NCI-H345 treated with DMSO at 0.1 percent for 48 hours (cell line): ENCODE results near the gene PIGO.

Experiments
- DNase-seq: peaks from one replicate; lab custom pipeline; 2025; ENCODE audit not compliant: unreplicated experiment; lab: John Stamatoyannopoulos, UW

Gene PIGO

DNA sequence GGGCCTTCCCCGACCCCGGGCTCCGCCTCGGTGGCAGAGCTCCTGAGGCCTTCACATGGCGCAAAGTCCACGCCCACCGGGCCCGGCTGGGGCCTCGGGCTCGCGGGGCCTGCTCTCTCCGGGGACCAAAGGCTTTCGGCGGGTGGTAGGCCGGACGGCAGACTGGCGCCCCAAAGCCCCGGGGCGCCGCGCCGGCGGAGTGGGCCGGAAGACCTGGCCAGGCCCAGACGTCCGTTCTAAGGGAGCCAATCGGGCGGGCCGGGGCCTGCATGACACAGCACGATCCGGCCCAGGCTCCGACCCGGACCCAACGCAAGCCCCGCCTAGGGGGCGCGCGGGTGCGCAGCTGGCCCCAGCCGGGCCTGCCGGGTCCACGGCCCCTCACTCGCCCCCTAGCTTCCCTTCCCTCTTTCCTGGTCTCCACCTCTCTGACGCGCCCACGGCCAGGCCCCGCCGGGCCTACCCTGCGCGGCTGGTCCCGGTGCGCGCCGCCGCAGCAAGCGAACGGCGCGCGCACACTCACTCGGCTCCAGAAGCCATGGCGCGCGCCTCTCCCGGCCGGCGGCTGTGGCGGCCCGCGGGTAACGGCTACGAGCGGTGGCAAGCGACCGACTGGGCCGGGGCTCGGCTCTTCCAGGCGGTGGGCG is 24.5 kb downstream of the PIGO start:
- DNase-seq = peak; percentile 56

DNA sequence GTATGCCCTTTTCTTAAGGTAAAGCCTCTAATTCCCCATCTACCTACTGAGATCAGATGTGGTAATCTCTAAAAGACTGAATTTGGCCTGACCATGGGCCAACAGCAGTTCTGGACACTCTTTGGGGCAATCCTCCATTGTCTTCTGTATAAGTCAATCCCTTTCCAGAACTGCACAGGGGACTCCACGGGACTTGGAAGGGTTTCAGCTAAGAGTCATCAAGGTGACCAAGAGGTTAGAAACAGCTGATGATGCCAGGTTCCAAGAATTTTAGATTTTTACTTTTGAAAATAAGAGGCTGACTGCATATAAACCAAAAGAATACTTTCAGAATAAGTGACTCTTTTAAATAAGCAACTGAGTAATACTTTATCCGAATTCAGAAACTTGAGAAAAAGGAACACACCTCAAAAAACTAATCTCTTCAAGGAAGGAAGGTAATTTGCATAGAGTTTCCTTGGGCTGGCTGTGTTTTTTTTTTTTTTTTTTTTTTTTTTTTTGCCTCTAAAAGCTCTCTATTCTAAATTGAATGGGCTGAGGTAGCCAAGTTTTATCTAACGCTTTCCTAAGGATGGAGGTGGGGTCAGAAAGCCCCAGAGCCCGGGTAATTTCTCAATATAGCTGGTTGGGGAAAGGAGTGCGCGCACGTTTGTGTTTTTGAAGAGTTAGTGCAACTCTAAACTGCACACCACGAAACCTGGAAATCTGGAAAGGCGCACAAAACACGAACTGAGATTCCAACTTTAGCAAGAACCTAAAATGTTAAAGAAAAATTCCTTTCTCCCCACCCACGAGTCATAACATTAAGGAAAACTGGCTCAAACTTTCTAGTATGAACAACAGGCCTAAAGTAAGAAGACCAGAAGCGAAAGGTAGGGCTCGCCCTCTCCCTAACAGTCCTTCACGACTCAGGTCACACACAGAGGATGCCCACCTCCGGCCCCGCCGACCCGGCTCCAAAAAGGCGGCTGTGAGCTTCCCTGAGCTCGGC is 25.3 kb downstream of the PIGO start:
- no peak for DNase-seq

DNA sequence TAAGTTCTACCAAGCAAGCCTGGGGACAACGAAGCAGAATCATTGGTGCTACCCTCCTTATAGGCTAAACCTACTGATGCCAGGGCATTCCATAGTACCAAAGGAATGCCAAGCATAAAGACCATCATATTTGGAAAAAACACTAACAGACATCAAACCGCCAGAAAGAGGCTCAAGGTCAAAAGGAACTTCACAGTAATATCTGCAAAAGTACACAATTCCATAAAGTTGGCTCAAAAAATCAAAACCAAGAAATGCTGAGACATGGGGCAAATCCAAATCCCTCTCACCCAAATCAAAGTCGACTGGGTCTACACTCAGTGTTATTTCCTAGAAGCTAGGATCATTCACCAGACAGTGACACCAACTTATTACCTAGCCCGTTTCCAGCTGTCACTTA is 27.4 kb downstream of the PIGO start:
- DNase-seq = no peak

DNA sequence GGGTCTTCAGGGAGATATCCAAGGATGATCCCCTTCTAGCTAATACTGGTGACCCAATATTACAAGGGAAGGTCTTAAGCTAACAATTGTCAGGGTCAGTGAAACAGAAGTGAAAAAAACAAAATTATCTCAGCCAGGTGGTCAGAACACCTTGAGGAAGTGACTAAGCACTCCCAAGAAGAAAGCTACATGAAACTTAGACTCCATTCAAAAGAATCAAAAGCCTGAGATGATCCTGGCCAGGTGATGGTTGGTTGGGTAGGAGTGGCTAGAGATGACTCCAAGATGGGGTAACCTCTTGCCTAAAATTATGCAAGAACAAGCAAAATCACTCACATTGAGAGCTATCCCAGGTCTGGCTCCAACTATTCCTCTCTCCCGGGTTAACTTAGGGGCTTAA is 29.3 kb downstream of the PIGO start:
- DNase-seq = no peak

DNA sequence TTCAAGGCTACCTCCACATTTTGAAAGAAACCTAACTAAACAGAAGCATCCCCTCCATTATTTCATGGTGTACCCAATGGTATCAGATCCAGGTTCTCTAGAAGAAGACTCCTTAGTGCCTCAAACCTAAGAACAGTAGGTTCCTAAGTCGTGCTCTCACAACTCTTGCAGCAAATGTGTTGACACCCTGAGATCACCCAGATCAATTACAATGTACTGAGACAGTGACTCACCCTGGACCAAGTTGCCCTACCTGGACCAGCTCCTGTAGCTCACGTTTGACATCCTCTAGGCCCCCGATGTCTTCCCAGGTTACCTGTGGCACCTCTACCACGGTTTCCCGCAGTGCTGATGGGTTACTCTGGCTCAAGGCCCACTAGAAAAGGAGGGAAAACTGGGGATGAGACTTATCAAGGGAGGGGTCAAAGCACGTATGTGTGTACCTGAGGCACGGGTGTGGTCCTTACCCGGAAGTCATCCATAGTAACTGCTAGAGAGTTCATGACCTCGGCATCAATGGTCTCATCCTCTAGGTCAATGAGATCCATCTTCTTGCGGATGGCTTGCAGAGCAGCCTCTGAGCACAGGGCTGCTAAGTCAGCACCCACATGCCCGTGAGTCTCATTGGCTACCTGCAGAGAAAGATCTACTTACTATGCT is 35.7 kb downstream of the PIGO start:
- DNase-seq = no peak

DNA sequence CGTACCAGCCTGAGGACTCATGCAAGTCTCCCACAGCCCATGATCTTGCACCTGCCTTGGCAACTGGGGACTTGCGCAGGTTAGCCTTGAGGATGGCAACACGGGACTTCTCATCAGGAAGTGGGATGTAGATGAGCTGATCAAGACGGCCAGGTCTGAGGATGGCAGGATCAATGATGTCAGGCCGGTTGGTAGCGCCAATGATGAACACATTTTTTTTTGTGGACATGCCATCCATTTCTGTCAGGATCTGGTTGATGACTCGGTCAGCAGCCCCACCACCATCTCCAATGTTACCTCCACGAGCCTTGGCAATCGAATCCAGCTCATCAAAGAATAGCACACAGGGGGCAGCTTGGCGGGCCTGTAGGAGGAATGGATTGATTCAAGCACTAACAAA is 37.0 kb downstream of the PIGO start:
- no peak for DNase-seq

DNA sequence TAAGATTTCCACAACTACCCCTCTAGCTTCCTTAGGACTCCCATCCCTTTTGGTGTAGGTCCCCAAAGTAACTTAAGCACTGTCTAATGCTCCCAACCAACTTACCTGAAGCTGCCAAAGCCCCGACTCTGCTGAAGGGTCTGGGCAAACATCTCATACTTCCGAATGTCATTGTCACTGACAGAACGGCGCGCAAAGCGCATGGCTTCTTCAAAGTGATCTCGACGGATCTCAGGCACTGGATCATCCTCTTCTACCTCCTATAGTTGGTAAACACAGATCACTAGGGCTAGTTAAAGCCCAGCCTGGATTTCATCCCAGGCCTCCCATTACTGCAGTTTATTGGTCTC is 39.1 kb downstream of the PIGO start:
- DNase-seq = no peak

DNA sequence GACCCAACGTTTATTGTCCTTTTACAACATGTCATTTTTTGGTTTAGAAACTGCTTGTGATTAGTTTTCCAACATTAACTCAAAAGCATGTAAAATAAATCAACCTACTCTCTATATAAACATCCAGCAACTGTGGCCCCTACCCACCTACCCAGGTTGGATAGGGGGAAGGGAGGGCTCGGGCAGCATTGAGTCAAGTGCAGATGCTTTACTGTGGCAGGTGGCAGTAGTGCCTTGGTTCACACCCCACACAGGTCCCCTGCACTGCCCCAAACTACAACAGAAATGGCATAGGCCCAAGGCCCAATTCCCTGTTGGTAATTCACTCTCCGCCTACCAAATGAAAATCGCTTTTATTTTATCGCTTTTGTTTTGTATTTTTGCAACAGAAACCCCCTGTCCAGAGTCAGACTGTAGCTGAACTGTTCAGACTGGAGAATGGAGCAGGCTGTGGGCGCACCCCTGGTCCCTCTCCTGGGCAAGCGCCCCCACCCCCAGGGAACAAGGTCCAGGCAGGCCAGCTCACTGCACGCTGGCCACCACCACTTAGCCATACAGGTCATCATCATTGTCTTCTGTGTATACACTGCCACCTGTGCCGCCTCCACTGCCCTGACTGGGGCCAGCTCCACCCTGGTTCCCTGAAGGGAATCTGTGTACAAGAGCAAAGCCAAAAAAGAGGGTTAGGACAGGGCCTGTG is 39.7 kb downstream of the PIGO start:
- no peak for DNase-seq

DNA sequence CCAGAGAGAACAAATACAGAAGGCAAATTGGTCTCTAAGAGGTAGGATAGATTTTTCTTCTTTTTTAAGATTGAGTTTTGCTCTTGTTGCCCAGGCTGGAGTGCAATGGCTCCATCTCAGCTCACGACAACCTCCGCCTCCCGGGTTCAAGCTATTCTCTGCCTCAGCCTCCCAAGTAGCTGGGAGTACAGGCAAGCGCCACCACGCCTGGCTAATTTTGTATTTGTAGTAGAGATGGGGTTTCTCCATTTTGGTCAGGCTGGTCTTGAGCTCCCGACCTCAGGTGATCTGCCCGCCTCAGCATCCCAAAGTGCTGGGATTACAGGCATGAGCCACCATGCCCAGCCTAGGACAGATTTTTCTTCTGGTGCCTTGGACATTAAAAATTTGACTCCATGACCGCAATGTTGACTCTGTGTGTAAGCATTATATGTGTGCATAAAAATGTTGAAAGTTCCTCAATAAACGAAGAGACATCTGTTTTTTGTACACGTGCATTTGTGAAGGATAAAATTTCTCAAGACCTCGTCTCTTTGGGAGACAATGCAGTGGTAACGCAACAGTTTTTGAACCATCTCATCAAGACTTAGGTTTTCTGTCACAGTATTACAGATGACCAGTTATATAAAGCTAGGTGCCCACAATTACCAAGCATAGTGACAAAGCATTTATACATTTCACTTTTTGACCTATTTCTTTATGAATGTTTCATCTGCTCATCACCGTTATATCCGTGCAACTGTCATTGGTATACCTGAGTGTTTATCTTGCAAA is 41.3 kb downstream of the PIGO start:
- DNase-seq = no peak

DNA sequence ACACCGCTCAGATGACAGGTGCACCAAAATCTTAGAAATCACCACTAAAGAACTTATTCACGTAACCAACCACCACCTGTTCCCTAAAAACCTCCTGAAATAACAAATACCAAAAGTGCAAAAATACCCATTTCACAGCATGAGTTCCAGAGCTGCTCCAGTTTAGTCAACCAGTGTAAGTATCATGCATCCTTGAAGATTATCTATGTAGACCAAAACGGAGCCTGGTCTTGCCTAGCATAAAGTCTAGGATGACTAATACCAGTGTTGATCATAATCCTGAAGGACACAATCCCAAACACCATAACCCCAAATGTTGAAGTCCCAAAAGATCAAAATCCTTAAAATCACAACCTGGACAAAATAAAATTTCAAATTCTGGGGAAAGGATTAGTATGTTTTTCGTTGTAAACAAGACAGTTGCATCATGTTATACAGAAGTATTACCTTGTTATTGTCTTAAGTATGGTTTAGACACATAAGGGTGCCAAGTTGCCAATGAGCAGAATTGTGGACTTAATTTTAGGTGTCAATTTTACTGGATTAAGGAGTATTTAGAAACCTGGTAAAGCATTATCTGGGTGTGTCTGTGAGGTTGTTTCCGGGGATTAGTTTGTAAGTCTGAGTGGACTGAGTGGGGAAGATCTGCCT is 42.1 kb downstream of the PIGO start:
- DNase-seq = no peak

DNA sequence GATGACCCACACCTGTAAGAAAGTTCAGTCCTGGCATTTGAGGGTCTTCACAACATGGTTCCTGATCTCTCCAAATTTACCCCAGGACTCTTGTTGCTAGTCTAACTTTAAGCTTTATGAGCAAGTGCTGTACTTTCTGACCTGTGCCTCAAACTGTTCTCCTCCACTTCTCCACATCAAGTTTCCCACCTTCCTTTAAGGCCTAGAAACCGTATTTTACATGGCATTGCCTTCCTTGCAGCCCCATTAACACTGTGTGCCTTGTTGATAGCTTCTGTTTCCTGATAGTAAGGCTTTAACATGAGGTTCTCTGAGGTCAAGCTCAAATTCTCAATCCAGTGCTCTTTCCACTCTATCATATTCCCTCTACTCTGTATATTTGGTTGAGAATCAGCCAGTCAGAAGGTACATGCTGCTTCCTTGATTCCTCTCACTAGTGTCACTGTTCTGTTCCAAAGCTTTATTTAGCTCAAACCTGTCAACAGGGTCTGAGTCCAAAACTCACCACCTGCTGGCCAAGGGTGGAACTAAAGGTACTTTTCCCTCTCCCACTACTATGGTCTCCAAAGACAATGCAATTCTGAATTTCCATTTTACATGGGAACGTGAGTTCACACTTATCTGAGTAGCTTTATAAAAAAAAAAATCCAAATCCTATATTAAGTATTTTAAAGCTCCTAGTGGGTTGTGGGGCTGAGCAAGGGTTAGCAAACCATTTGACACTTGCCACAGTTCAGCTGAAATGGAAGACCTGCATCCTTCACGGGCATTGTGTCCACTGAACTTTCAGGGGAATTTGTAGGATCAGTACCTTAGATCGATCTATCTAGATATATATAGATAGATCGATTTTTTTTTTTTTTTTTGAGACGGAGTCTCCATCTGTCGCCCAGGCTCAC is 45.1 kb downstream of the PIGO start:
- DNase-seq = no peak

DNA sequence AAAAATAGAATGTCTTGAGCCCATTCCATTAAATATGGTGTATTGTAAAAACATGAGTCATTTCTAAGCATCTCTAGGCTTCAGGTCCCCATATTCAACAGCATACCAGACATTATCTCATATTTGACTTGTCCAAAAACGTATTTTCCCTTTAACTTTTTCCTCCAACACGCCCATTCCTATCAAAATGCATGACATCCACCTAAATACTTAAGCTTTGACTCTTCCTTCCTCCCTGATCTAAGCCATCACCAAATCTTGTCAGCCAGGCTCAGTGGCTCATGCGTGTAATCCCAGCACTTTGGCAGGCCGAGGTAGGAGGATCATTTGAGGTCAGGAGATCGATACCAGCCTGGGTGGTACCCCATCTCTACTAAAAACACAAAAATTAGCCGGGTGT is 47.9 kb downstream of the PIGO start:
- DNase-seq = no peak

DNA sequence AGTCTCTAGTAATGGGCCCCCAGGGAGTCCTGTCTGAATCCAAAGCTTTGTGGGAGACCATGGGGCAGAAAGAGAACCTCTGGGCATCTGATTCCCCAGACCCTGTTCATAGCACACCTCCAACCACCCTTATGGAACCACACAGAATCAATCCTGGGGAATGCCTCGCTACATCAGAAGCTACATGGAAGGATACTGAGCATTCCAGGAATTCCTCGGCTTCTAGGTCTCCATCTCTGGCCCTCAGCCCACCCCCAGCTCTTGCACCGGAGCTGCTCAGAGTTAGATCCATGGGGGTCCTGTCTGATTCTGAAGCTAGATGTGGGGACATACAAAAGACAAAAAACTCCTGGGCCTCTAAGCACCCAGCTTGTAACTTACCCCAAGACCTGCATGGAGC is 52.3 kb downstream of the PIGO start:
- DNase-seq = no peak

DNA sequence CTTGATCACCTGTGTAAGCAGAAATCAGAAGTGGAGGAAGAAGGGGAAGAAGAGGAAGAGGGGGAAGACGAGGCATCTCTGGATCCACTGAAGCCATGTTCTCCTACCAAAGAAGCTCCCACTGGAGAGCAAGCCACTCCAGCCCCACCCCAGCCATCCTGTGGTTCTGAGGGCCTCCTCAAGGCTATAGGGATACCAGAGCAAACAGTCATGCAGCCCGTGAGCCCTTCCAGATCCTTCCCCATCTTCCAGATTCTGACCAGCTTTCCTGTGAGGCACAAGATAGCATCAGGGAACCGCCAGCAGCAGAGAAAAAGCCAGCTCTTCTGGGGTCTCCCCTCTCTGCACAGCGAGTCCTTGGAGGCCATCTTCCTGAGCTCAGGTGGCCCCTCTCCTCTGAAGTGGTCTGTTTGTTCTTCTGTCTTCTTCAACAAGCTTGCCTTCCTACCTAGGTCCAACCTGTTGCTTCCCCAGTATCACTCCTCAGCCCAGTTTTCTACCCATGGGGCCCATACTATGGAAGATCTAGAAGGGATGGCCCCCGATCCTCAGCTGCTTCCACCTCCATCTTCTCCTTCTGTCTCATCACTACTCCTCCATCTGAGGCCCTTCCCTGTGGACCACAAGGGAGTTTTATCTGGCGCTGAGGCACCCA is 53.4 kb downstream of the PIGO start:
- DNase-seq = no peak

DNA sequence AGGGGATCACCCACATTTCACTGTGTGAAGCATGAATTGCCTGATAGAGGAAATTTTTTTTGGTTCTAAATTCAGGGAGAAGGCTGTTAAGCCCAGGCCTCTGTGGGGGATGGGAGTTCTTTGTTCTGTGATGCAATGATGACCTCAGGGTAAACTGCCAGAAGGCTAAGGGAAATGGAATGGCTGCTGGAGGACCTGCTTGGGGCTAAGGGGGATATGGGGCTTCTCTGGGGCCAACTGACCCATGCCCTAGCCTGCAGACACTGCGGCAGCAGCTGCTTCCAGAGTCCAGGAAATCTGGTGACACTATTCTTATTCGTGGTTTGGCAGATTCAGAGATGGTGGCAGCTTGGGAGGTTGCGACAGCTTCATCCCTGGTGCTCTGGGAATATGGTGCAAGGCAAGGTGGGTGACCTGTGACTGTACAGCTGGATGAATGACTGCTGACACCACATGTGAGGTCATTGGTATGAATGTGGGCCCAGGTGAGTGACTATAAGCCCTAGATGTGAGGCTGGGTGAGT is 54.2 kb downstream of the PIGO start:
- no peak for DNase-seq
